ENCODE results near the gene MCM9.

GRCh38 chr6:118788702-118789101 lies 146.3 kb downstream of the MCM9 start:
- TF ChIP-seq ZSCAN29 (CRISPR knock-in tag; conservative IDR thresholded peaks at IDR 0.05) (no peak), PHF5A (CRISPR knock-in tag; IDR thresholded peaks at IDR 0.05; ENCODE audit: low read depth, unreplicated experiment) (no peak), ZNF557 (CRISPR knock-in tag; IDR thresholded peaks at IDR 0.05) (no peak), PCBP2 (optimal IDR thresholded peaks at IDR 0.05; ENCODE audit: low read depth, low read length, poor library complexity, severe bottlenecking) (no peak), HMGA1 (CRISPR knock-in tag; conservative IDR thresholded peaks at IDR 0.05) (no peak), ZNF674 (CRISPR knock-in tag; IDR thresholded peaks at IDR 0.05; ENCODE audit: low read depth) (no peak), SETDB1 (CRISPR knock-in tag; IDR thresholded peaks at IDR 0.05; ENCODE audit: borderline replicate concordance) (no peak), SNAI1 (CRISPR knock-in tag; IDR thresholded peaks at IDR 0.05; ENCODE audit: borderline replicate concordance) (no peak), THAP11 (CRISPR knock-in tag; IDR thresholded peaks at IDR 0.05) (no peak)
- TF ChIP-seq, protein P1, sequence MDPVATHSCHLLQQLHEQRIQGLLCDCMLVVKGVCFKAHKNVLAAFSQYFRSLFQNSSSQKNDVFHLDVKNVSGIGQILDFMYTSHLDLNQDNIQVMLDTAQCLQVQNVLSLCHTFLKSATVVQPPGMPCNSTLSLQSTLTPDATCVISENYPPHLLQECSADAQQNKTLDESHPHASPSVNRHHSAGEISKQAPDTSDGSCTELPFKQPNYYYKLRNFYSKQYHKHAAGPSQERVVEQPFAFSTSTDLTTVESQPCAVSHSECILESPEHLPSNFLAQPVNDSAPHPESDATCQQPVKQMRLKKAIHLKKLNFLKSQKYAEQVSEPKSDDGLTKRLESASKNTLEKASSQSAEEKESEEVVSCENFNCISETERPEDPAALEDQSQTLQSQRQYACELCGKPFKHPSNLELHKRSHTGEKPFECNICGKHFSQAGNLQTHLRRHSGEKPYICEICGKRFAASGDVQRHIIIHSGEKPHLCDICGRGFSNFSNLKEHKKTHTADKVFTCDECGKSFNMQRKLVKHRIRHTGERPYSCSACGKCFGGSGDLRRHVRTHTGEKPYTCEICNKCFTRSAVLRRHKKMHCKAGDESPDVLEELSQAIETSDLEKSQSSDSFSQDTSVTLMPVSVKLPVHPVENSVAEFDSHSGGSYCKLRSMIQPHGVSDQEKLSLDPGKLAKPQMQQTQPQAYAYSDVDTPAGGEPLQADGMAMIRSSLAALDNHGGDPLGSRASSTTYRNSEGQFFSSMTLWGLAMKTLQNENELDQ (CRISPR knock-in tag; IDR thresholded peaks at IDR 0.05; ENCODE audit: borderline replicate concordance), result no peak
- TF ChIP-seq, protein P2, sequence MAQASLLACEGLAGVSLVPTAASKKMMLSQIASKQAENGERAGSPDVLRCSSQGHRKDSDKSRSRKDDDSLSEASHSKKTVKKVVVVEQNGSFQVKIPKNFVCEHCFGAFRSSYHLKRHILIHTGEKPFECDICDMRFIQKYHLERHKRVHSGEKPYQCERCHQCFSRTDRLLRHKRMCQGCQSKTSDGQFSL (CRISPR knock-in tag; IDR thresholded peaks at IDR 0.05), result no peak
